H4 (cell line): ENCODE data around the gene NIPAL3. TPM values are rescaled to one million over a fixed set of nuclear protein-coding genes. Genes with fewer than 3 reads are reported as not detected.
"Not testable (repeated sequence)": the region's sequence is repeated elsewhere in the genome, so short reads cannot be mapped to it uniquely, and the experiment has no call there.

ENCODE experiments used
- DNase-seq: peaks from one replicate; pipeline ENCODE4 v3.0.0-alpha.2; 2015; ENCODE audit warnings: low spot score
- total RNA-seq: library from RNA; depleted of rRNA; stranded (reverse); fragments of >200 nt; shearing (Covaris generic); gene quantifications from 2 replicates; pipeline ENCODE4 v1.2.3, GENCODE V29; 2014

NIPAL3 gene
- total RNA-seq, 1 experiment from 2014 or later, result 22.8 TPM

DNA sequence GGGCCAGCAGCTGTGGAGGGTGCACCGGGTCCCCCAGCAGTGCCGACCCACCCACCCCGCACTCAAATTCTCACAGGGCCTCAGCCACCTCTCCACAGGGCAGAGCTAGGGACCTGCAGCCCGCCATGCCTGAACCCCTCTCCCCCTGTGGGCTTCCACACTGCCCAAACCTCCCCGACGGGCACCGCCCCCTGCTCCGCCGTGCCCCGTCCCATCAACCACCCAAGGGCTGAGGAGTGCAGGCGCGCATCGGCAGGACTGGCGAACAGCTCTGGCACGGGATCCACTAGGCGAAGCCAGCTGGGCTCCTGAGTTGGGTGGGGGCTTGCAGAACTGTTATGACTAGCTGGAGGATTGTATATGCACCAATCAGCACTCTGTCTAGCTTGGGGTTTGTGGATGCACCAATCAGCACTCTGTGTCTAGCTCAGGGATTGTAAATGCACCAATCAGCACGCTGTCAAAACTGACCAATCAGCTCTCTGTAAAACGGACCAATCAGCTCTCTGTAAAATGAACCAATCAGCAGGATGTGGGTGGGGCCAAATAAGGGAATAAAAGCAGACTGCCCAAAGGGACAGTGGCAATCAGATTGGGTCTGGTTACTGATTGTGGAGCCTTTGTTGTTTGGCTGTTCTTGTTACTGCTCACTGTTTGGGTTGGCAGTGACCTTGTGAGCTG, 74.6 kb downstream of the NIPAL3 start:
- no peak for DNase-seq

DNA sequence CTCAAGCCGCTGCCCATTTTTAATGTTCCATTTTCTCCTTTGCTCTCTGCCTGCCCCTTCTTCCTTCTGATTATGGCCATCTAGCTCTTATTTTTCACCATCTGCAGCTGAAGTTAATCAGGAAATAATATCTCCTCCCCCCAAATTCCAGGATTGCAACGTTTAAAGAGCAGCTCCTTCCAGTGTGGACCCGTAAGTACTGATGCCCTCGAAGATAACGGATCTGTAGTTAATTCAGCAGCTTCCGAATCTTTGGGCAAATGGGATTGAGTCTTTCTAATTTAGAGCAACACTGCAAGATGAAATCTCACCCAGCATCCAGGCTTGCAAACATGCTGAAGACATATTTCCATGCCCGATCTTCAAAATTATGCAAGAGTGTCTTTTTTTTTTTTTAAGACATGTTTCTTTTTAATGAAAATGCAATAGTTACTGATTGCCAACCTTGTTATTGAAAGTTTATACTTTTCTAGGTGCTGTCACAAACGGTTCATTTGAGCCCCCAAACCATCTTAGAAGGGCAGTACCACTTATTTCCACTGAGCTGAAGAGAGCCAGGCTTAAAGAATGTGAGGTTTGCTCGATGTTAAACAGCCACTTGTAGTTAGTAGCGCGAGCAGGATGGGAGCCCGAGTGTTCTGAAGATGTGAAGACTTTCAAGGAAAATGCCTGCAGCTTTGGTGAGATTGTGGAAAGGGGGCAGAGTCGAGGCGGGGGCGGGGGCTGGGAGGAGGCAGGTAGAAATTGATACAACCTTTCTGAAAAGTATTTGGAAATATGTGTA, 76.2 kb downstream of the NIPAL3 start:
- DNase-seq, result no peak

DNA sequence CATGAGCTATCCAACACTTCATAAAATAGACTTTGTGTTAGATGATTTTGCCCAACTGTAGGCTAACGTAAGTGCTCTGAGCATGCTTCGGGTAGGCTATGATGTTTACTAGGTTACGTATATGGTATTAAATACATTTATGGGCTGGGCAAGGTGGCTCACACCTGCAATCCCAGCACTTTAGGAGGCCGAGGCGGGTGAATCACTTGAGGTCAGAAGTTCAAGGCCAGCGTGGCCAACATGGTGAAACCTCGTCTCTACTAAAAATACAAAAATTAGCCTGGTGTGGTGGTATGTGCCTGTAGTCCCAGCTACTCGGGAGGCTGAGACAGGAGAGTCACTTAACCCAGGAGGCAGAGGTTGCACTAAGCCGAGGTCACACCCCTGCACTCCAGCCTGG, 77.3 kb downstream of the NIPAL3 start:
- not testable (repeated sequence) for DNase-seq

DNA sequence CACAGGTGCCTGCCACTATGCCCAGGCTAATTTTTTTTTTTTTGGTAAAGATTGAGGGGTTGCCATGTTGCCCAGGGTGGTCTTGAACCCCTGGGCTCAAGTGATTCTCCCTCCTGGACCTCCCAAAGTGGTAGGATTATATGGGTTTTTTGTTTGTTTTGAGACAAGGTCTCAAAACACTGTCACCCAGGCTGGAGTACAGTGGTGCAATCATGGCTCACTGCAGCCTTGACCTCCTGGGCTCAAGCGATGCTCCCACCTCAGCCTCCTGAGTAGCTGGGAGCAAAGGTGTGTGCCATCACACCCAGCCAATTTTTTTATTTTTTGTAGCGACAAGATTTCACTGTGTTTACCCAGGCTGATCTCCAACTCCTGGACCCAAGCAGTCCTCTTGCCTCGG, 78.2 kb downstream of the NIPAL3 start:
- no peak for DNase-seq

DNA sequence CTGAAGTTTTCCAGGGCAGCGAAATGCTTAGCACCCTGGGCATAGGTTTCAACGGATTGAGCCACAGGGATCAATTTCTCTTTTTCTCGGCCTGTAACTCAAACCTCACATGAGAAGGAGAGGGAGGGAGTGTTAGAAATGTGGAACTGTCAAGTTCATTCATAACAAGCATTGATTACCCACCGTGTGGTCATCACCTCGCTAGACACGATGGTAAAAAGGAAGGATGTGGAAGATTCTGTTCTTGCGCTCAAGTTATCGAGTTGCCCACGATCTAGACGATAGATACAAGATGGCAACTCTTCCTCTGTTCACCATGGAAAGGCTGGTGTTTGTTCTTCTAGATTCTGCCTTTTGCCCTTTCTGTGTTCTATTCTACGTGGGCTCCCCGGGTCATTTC, 83.0 kb downstream of the NIPAL3 start:
- DNase-seq, result no peak

DNA sequence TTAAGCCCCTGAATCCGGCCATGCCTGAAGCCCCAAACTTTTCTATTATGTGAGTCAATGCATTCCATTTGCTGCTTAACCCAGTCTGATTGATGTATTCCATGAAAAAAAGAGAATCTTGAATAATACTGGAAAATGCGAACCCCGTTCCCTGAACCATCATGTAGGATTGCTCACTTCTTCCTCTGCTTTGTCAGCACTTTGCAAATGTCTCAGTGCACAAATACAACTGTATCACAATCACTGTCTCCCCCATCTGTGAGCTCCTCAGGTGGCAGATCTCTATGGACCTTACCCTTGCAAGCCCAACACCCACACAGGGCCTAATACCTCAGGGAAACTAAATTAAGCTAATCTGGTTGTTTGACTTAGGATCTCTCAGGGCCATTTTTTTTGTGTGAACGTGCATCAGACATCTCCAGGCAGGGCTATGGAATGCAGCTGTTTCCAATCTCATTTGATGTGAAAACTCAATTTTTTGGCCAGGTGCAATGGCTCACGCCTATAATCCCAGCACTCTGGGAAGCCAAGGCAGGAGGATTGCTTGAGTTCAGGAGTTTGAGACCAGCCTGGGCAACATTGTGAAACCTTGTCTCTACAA, 84.9 kb downstream of the NIPAL3 start:
- DNase-seq, result no peak

DNA sequence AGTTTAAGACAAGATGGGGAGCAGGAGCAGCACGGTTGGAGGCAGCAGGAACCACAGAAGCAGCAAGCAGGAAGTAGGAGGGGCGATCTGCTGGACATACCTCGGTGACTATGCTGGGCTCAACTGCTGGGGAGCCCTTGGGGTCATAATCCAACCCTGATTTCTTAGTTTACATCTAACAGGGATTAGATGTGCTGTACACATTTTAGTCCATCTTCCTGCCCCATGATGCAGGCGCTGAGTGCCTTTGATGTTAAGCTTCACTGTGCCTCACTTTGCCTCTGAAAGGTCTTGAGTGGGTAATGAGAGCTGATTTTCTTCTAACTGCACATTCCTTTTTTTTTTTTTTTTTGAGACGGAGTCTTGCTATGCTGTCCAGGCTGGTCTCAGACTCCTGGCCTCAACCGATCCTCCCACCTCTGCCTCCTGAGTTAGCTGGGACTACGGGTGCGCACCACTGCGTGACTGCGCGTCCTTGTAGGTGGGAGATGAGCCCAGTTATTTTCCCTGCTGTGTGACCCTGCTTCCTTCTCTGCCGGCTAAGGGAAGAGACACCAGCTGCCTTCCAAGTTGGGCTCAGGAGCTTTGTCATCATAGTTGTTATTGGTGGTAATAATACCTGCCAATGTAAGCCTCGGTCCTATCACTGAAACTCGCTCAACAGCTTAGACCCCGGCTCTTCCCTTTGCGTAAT, 85.9 kb downstream of the NIPAL3 start:
- DNase-seq, result peak; percentile 54

DNA sequence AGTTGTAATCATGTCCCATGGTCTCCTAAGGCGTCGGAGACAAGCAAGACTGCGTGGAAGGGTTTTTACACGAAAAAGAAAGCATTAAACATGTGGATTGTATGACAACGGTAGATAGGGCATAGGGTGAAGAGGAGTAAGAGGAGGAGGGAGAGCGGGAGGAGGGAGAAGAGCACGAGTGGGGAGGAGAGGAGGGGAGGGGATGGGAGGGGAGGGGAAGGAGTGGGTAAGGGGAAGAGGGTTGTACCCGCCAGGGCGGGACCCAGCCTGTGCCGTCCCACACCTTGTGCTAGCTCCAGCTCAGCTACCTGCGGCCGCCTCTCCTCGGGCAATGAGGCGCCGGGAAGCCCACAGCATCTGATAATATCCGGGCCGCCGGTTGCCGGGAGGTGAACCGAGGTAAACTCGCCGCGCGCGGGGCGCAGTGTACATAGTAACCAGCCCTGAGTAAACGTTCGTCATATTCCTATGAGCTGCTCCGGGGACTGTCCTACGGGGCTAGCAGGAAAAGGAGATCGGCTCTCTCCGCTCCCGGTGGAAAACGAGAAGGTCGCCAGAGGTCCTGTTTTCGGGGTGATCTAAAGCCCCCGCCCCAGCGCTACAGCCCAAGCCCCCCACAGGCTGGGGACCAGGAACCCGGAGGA, 86.6 kb downstream of the NIPAL3 start:
- DNase-seq, result peak; percentile 30

DNA sequence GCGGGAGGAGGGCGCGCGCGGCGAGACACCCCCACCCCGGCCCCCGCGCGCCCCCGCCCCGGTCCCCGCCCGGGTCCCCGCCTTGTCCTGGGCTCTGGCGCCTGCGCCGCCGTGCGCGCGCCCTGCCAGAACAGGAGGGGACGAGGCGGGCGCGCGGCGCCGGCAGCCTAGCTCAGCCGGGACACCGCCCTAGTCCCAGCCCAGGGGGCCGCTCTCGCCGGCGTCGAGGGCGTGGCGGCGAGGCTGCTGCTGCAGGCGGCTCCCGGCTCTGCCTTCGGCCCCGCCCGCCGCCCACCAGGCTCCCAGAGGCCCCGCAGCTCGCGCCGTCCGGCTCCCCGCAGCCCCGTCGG, 87.1 kb downstream of the NIPAL3 start, which contains the start of gene RCAN3:
Gene RCAN3 (plus strand): TSS at position 128 of the 350 bp plus-strand sequence. CDS start 11,537 bp downstream, outside the sequence.
- DNase-seq, result peak; percentile 80

DNA sequence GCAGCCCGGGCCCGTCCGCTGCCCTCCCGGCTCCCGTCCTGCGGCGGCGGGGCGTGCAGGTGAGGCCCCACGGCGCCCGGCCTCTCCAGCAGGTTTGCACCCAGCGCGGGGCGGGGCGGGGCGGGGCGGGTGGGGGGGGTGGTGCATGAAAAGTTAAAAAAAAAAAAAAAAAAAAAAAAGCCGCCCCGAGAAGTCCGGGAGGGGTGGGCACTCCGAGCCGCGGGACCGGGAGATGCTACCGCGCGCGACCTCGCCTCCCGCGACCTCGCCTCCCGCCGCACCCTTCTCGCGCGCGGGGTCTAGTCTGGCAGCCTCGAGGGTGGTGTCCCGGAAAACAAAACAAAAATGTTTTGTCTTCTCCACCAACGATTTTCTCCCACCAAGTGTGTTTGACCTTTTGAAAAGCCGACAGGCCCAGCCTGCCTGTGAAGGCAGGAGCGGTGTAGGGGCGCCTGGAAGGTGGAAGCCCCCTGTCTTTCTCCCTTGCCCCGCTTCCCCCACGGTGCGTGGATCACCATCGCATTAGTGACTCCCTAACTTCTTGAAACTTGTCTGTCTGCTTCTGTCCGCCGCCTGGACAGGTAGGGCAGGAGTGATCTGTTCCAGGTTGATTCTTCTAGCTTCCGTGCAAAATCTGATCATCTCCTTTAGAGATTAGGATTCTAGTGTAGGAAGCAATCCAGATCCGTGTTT, 87.6 kb downstream of the NIPAL3 start:
- no peak for DNase-seq

DNA sequence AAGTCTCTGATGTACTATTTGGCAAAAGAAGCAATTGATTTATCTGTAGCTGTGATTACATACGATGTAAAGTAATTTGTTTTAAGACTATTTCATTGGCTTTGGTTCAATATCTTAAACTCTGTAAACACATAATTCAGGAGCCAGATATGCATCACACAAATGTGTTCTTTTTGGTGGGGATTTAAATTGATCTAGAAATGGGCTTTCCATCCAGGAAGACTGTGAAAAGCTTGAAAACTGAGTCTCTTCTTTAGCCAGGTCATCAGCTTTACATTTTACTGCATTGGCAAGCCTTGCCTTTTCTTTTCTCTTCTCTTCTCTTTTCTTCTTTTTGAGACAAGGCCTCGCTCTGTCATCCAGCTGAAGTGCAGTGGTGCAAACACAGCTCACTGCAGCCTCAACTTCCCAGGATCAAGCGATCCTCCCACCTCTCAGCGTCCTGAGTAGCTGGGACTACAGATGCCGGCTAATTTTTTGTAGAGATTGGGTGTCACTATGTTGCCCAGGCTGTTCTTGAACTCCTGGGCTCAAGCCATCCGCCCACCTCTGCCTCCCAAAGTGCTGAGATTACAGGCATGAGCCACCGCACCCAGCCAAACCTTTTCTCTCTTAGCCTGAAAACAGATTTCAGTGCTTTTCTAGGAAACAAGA, 88.4 kb downstream of the NIPAL3 start:
- DNase-seq, result no peak

DNA sequence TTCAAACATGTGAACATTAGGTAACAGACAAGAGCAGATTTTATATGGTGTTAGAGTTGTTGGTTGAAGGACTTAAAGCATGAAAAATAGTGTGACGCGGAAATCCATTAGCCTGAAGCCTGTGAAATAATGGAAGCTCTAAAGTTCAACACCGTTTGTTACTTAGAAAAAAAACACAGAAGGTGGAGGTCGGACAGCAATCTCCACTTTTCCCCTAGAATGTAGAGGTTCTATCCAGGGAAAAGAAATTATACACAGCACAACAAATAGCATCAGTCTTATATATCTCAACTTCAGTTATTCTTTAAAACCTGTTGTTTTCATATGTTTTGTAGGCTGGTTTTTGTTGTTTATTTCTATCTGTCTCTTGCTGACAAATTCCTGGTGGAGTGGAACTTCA, 89.0 kb downstream of the NIPAL3 start:
- no peak for DNase-seq

DNA sequence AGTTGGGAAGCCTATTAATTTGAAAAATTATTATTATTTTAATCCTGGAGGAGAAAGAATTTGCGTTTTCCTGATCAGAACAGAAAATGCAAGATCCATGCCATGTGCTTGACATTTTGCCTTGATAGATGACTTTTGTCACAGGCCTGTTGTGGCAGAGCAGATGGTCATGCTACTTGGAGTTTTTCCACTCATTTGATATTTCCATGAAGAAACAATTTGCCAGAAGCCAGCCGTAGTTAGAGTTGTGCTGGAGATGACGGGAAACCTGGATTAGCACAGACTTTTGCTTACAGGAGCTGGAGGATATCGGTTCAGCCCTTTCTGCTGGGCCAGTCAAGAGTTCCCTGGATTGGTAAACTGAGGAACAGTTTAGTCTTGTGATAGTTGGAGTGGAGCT, 90.2 kb downstream of the NIPAL3 start:
- no peak for DNase-seq

DNA sequence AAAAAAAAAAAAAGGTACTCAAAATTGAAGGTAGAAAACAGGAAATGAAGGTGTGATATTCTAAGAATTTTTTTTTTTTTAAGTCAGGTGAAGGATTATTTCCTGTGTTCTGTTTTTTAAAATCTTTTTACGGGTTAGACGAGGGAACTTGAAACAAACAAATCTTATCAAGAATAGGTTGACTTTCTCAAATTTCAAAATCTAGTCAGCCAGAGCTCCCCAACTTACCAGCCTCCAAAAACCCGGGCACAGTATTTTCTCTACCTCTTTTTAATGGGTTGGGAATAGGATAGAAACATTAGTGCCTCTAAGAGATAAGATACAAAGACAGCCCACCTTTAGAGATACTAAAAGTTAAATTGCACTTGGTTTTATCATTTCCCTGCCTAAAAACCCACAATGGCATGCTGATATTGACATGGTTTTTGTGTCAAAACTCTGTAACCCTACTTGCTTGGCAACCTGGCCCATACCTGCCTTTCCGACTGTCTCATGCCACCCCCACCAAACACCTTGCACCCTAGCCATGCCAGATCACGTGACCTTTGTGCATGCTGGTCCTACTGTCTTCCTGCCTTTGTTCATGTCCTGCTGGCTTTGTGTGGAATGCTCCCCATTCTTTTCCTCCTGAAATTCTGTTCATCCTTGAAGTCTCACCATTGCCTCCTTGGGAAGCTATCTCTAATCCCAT, 91.2 kb downstream of the NIPAL3 start:
- no peak for DNase-seq

DNA sequence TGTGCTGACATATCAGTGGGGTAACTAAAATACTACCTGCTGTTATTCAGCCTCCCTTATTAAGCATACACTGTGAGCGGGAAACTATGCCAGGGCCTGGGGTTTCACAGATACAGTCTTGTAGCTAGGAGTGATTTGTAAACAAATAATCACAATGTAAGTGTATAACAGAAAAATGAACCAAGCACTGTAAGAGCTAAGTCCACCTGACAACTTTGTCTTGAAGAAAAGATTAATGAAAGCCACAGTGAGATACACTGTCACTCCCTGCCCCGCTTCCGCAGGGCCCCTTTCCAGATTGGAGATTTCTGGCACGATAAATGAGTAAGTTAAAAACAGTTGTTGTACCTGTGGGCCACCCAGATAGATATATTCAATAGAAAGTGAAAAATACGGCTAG, 91.8 kb downstream of the NIPAL3 start:
- no peak for DNase-seq

DNA sequence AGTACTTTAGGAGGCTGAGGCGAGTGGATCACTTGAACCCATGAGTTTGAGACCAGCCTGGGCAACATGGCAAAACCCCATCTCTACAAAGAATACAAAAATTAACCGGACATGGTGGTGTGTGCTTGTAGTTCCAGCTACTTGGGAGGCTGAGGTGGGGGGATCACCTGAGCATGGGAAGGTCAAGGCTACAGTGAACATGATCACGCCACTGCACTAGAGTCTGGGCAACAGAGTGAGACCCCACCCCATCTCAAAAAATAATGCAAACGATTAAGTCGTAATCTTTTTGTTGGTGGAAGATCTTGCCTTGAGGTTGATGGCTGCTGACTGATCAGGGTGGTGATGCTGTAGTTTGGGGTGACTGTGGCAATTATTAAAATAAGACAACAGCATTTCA, 93.3 kb downstream of the NIPAL3 start:
- DNase-seq, result no peak

DNA sequence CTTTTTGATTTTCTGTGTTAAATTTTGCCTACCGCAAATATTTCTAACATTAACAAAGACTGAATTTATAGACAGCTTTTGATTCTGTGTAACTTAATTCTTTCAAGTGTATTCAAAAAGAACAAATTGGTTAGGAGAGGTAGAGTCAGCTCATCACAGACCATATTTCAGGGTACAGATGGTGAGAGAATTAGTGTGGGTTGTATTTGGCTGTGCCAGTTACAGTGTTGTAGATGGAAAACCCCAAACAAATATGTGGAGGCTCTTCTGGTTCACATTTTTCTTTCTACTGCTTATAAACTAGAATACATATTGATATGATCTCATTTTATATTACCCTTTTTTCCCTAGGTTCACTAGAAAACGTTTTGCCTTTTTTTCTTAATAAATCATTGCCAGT, 98.1 kb downstream of the NIPAL3 start:
- no peak for DNase-seq

DNA sequence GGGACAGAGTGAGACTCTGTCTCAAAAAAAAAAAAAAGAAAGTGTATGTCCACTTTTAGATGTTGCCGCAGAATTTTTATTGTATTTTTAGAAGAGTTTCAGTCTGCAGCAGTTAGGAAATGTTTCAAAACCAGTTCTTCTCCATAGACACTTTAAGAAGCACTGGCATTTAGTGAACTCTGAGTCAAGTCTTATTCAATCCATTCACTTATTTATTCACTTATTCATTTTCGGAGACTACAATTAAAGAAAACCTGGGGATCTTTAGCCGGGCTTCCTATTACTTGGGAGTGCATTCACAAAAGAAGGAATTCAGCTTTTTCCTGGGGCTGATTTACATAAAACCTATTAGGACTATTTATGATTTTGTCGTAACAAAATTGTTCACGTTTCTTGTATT, 99.3 kb downstream of the NIPAL3 start:
- DNase-seq, result no peak

DNA sequence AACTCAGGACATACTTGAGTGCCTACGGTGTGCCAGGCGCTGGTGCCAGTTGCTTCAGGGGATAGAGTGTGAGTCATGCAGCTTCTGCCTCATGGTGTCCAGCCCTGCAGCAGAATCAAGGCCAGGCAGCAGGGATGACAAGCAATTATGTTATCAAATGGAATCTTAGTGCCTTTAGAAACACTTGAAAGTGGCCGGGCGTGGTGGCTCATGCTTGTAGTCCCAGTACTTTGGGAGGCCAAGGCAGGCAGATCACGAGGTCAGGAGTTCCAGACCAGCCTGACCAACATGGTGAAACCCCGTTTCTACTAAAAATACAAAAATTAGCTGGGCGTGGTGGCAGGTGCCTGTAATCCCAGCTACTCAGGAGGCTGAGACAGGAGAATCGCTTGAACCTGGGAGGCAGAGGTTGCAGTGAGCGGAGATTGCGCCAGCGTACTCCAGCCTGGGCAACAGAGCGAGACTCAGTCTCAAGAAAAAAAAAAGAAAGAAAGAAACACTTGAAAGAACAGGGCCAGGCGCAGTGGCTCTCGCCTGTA, 100.1 kb downstream of the NIPAL3 start:
- DNase-seq, result peak; percentile 59

DNA sequence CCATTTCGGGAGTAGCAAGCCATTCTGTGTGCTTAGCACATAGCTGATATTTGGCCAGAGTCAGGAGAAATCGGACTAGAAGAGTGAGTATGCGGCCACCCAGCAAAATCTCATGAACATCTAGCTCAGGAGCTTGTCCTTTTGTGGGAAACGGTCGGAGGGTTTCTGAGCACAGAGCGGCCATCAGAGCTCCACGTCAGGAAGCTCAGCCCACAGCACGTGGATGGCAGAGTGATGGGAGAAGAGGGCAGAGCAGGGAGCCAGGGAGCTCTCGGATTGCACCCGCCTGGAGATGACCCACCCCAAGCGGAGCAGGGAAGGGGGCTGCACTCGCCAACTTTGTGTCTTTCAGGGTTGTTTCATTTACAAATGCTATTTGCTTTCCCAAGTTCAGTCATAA, 100.9 kb downstream of the NIPAL3 start:
- DNase-seq, result no peak
